ENCODE measurements around the gene KRT82.
"Not testable (repeated sequence)": the region's sequence is repeated elsewhere in the genome, so short reads cannot be mapped to it uniquely, and the experiment has no call there.

KRT82 gene

DNA sequence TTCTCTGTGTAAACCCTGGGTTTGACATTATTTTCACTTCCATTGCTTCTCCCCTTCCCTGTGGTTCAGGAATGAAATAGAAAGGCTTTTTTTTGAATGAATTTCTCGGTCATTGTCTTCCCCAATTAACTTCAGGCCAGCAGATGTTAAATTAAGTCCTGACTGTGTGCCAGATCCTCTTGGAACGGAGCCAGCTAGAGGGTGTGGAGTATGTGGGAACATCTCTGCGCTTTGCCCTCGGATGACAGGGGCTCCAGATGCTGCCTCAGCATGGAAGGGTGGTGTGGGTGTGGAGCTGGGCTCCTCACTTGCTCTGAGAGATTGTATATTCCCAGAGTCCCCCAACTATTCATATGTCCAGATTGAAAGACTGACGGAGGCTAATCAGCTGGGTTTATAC lies 51.9 kb downstream of the KRT82 start:
- no peaks in the 10 kb centered on the region for H3K36me3 Mint-ChIP-seq
- no peaks in the 10 kb centered on the region for H3K9me3 Mint-ChIP-seq
- ATAC-seq (no peak), DNase-seq (ENCODE audit: low spot score in 2 of 2) (no peak)
- no peak overlapping the region for H3K4me3 Mint-ChIP-seq
- no peak overlapping the region for H3K27ac Mint-ChIP-seq
- H3K4me1 Mint-ChIP-seq: peaks cover 37% of the 10 kb centered on the region

DNA sequence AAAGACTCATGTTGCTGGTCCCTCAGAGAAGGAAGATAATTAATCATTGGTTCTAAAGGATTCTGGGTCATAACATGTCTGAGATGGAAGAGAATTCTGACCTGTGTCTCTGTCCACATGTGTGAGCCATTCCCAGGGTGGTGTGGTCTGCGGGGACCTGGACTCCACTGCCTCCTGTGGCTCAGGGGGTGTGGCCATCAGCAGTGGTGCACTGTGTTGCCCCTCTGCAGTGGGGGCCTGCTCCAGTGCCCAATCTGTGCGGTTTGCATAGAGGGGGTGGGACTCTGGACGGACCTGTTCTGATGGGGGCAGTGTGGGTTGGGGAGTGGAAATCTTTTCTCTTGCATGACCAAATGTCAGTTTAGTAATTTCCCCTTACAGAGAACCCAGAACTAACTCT lies 52.4 kb downstream of the KRT82 start:
- H3K9me3 Mint-ChIP-seq: no peaks in the 10 kb centered on the region

DNA sequence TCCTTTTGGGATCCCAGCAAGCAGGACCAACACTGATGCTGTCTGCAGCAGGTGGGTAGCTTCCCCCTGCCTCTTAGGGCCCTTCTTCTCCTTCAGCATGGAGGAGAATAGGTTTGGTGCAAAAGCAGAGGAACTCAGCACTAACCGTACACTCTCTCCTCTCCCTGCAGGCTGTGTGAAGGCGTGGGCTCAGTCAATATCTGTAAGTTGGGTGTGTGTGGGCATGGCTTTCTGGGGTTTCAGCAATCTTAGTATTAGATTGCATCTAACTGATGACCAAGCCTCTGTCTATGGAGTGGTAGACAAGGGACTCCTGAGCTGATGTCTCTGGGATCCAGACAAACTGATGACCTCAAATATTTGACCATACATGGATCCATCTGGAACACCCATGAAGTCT lies 53.2 kb downstream of the KRT82 start:
- no peak for ATAC-seq
- no peak overlapping the region for H3K4me3 Mint-ChIP-seq
- DNase-seq (ENCODE audit: low spot score in 2 of 2): no peak
- H3K9me3 Mint-ChIP-seq: no peaks in the 10 kb centered on the region
- no peak overlapping the region for H3K27ac Mint-ChIP-seq
- no peaks in the 10 kb centered on the region for H3K36me3 Mint-ChIP-seq
- peaks cover 28% of the 10 kb centered on the region for H3K4me1 Mint-ChIP-seq

More for the DNA sequence above, 52.4 kb downstream of the KRT82 start:
- DNase-seq (ENCODE audit: low spot score in 2 of 2) (no peak), ATAC-seq (no peak)
- Mint-ChIP-seq H3K4me1 (peaks cover 35% of the 10 kb centered on the region), H3K4me3 (no peak overlapping the region), H3K36me3 (no peaks in the 10 kb centered on the region), H3K27ac (no peak overlapping the region)

DNA sequence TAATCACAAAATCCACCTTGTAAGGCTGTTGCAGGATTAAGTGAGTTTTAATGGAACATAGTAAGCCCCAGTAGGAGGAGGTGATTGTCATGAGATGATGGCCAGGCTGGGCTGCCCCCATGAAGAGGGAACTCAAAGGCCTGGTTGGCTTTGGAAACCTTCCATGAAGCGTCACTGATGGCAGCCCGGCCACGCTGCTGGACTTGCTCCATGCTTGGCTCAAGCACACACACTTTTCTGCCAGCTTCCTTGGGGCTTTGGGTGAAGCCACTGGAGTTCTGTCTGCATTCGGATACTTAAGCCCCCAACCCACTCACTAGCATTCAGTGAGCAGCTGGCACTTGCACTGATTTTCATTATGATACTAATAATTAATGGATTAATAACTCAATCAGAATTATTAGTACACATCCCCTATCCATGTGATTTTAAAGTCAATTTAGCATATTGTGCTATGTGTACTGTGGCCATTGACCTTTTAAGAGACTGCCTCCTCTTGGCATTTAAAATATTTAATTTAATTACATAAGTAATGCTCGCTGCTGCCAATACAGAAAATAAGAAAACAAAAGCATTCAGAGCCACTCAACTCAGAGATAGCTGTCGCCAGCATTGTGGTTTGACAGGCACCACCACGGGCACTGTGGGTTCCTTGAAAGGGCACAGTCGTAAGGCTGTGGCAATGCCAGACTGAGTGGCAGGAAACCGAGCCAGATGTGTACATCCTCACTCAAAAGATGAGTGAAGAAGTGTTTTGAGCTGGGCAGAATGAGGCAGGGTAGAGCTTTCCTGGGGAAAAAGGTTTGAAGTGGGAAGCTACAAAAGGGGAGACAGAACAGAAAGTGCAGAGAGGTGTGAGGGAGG lies 54.7 kb downstream of the KRT82 start:
- peak; percentile 30 to 64 for DNase-seq (ENCODE audit: low spot score in 2 of 2)
- Mint-ChIP-seq H3K4me1 (peaks cover 28% of the 10 kb centered on the region), H3K4me3 (no peak overlapping the region), H3K27ac (no peak overlapping the region), H3K9me3 (no peaks in the 10 kb centered on the region), H3K36me3 (no peaks in the 10 kb centered on the region)
- peak; percentile 96 for ATAC-seq

DNA sequence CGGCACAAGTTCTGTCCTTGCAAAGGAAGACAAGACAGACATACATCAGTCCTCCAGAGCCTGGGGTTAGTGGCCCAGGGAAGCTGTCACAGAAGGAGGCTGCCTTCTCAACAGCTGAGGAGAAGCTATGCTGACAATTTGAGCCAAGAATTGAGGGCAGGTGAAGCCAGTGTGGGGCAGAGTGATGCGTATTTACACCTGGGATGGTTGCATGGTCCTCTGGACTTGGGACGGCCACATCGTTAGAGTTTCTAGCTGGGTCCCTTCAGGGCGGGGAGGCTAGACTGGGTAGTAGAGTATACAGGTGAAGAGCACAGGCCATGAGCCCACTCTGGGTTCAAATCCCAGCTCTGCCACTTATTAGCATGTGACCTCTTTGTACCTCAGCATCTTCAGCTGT lies 55.3 kb downstream of the KRT82 start:
- H3K27ac Mint-ChIP-seq: no peak overlapping the region
- no peaks in the 10 kb centered on the region for H3K9me3 Mint-ChIP-seq

DNA sequence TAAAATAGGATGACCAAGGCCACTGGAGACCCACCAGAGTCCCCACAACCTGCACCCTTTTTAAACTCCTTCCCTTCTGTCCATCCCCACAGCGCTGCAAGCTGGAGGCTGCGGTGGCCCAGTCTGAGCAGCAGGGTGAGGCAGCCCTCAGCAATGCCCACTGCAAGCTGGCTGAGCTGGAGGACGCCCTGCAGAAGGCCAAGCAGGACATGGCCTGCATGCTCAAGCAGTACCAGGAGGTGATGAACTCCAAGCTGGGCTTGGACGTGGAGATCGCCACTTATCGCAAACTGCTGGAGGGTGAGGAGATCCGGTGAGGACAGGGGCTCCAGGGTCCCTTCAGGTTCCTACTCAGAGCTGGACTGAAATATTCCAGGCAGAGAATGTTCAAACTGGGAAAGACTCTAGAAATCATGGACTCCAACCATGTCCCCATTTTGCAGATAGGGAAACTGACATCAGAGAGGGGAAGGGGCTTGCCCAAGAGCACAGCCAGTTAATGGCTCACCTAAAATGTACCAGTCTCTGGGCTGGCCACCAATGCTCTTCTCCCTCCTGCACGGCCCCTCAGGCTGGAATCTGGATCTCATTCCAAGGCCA lies 56.0 kb downstream of the KRT82 start:
- ATAC-seq (no peak), DNase-seq (ENCODE audit: low spot score in 2 of 2) (no peak)
- H3K27ac Mint-ChIP-seq: no peak overlapping the region
- H3K36me3 Mint-ChIP-seq: no peaks in the 10 kb centered on the region
- H3K4me1 Mint-ChIP-seq: peaks cover 28% of the 10 kb centered on the region
- H3K4me3 Mint-ChIP-seq: no peak overlapping the region
- no peaks in the 10 kb centered on the region for H3K9me3 Mint-ChIP-seq

More for the DNA sequence above, 55.3 kb downstream of the KRT82 start:
- Mint-ChIP-seq H3K36me3 (no peaks in the 10 kb centered on the region), H3K4me3 (no peak overlapping the region), H3K4me1 (peaks cover 28% of the 10 kb centered on the region)
- DNase-seq (ENCODE audit: low spot score in 2 of 2): no peak
- ATAC-seq: no peak

DNA sequence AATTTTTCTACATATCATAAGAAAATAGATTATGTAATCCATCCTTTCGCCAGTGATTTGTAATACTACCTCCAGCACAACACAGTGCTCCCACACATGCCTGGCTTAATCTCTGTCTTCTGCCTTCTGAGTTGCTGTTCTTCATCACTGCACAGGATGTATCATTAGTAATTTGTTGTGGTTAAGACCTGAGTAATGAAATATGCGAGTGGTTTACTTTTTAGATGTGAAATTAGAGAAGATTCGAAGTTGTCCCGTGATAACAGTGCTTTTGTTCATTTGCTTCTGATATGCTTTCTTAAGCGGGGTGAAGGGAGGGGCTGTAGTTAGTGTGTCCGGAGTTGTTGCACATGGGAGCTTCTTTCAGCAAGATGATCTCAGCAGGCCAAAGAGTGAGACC lies 56.9 kb downstream of the KRT82 start:
- H3K4me3 Mint-ChIP-seq: no peak overlapping the region
- no peaks in the 10 kb centered on the region for H3K36me3 Mint-ChIP-seq
- H3K4me1 Mint-ChIP-seq: peaks cover 28% of the 10 kb centered on the region
- no peak for ATAC-seq
- H3K9me3 Mint-ChIP-seq: no peaks in the 10 kb centered on the region
- no peak for DNase-seq (ENCODE audit: low spot score in 2 of 2)
- no peak overlapping the region for H3K27ac Mint-ChIP-seq

DNA sequence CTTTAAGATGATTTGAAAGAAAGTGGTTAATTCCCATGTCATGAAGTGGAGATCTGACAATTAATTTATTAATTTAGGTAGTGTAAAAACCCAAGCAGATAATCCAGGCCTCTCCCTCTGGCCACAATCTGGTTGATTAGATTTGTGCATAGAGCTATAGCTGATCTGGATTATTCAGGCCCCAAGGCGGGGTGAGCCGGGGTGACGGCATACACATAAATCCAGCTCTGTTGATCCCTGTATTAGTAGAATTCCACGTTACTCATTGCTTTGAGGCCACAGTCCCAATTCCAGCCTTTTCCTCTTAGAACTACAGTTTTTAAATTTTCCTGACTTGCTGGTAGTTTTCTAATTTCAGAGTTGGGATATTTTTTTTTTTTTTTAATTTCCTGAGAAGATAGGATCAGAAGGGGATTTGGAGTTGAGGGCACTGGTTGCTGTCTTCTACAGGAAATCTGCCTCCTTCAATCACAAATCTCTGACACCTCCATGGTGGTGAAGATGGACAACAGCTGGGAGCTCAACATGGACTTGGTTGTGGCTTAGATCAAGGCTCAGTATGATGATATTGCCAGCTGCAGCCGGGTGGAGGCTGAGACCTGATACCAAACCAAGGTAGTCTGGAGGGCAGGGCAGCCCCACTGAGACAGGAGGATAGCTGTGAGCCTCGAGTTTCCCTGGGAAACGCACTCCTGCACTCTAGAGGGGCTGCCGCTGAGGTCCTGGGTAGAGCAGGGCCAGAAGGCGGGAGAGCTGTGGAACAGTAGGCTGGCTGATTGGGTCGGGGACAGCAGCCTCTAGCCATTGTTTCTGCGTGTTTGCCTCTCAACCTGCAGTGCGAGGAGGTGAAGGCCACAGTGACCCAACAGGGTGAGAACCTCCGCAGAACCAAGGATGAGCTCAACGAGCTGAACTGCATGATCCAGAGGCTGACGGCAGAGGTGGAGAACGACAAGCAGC lies 58.3 kb downstream of the KRT82 start:
- H3K4me3 Mint-ChIP-seq: no peak overlapping the region
- peaks cover 26% of the 10 kb centered on the region for H3K4me1 Mint-ChIP-seq
- no peak overlapping the region for H3K27ac Mint-ChIP-seq
- no peaks in the 10 kb centered on the region for H3K9me3 Mint-ChIP-seq
- ATAC-seq (no peak), DNase-seq (ENCODE audit: low spot score in 2 of 2) (no peak)
- no peaks in the 10 kb centered on the region for H3K36me3 Mint-ChIP-seq

DNA sequence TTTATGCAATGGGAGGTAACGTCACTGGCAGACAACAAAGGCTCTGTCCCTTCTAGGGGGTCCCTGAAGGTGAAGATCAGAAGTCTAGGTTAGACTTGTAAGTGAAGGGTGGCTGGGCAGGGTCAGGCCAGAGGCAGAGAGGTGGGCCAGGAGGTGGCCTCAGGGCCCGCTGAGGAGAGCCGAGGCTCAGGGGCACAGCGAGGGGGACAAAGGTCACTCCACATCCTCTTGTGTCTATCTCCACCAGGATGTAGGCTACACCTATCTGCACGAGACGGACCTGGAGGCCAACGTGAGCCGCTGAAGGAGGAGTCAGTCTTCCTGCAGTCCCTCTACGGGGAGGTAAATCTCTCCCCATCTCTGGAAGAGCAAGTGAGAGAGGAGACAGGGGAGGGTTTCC lies 59.1 kb downstream of the KRT82 start:
- DNase-seq (ENCODE audit: low spot score in 2 of 2) (no peak), ATAC-seq (no peak)
- H3K27ac Mint-ChIP-seq: no peak overlapping the region
- peaks cover 19% of the 10 kb centered on the region for H3K4me1 Mint-ChIP-seq
- no peak overlapping the region for H3K4me3 Mint-ChIP-seq
- no peaks in the 10 kb centered on the region for H3K36me3 Mint-ChIP-seq
- no peaks in the 10 kb centered on the region for H3K9me3 Mint-ChIP-seq

DNA sequence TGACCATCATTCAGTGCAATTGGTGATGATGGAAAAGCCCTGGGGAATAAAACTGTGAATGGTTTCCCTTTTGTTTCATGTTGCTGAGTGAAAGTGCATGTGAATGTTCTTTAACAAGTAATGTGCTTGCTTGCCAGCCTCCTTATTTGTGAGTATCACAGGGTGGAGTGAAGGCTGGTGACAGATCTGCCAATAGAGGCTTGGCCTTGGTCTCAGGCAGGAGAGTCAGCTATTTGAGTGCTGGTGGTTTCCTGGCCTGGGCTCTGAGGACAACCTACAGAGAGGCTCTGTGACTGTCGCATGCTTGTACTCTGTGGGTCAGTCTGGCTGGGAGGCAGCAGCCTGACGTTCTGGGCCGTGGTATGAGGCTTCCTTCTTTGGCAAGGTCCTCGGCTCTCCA lies 59.5 kb downstream of the KRT82 start:
- Mint-ChIP-seq H3K27ac (no peak overlapping the region), H3K36me3 (no peaks in the 10 kb centered on the region), H3K9me3 (no peaks in the 10 kb centered on the region), H3K4me3 (no peak overlapping the region), H3K4me1 (peaks cover 15% of the 10 kb centered on the region)
- ATAC-seq (no peak), DNase-seq (ENCODE audit: low spot score in 2 of 2) (no peak)

DNA sequence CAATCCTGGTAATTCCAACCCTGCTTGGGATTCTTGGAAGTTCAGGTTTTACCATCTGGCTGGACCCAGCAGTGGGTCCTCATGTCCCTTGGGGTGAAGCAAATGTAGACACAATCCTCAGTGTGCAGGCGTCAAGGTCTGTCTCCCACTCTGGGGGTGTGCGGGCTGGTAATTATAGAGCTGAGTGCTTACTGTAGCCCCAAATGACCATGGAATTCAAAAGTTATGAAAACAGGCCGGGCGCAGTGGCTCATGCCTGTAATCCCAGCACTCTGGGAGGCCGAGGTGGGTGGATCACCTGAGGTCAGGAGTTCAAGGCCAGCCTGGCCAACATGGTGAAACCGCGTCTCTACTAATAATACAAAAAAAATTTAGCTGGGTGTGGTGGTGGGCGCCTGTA lies 61.1 kb downstream of the KRT82 start:
- ATAC-seq; H3K4me1 Mint-ChIP-seq; DNase-seq (ENCODE audit: low spot score in 2 of 2); H3K27ac Mint-ChIP-seq; H3K4me3 Mint-ChIP-seq; H3K9me3 Mint-ChIP-seq; H3K36me3 Mint-ChIP-seq: not testable (repeated sequence)

DNA sequence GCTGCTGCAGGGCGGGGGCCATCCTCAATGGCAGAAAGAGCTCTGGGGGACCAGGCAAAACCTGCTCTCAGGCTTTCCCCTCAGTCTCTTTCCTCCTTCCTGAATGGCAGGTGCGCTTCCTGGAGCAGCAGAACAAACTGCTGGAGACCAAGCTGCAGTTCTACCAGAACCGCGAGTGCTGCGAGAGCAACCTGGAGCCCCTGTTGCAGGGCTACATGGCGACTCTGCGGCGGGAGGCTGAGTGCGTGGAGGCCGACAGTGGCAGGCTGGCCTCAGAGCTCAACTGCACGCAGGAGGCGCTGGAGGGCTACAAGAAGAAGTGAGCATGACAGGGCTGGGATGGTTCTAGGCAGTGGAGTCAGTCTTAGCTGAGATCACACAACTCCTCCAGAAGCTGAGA lies 62.0 kb downstream of the KRT82 start:
- Mint-ChIP-seq H3K4me3 (no peak overlapping the region), H3K27ac (no peak overlapping the region), H3K36me3 (no peaks in the 10 kb centered on the region), H3K4me1 (peaks cover 2% of the 10 kb centered on the region), H3K9me3 (no peaks in the 10 kb centered on the region)
- DNase-seq (ENCODE audit: low spot score in 2 of 2) (no peak), ATAC-seq (no peak)
